Measurements from ENCODE around the gene TDRD1. TPM values are rescaled to one million over a fixed set of nuclear protein-coding genes. Genes with fewer than 3 reads are reported as not detected.
A peak's percentile ranks its signal among the peaks of the same experiment; 100 is the strongest.

Gene TDRD1
- total RNA-seq, 1 experiment from 2014 or later: not detected

DNA sequence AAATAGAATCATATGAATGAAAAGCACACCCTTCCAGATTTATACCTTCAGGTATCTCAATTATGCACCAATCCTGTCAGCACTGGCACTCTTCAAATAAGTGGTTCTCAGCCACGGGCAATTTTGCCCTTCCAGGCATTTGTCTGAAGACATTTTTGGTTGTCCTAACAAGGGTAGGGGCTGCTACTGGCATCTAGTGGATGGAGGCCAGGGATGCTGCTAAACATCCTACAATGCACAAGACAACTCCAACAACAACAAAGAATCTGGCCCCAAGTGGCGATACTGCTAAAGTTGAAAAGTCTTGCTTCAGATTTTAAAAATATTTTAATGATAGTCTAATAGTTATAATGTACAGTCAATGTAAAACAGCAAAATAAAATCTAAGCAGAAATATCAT lies 21.2 kb upstream of the TDRD1 start:
- intact Hi-C loops (cut with micrococcal nuclease; ENCODE audit: unreplicated experiment): no loop called here
- no peak for TF ChIP-seq EZH2 (IDR thresholded peaks at IDR 0.05; ENCODE audit: borderline replicate concordance, low read depth, low read length, poor library complexity, severe bottlenecking)
- TF ChIP-seq, protein P1, sequence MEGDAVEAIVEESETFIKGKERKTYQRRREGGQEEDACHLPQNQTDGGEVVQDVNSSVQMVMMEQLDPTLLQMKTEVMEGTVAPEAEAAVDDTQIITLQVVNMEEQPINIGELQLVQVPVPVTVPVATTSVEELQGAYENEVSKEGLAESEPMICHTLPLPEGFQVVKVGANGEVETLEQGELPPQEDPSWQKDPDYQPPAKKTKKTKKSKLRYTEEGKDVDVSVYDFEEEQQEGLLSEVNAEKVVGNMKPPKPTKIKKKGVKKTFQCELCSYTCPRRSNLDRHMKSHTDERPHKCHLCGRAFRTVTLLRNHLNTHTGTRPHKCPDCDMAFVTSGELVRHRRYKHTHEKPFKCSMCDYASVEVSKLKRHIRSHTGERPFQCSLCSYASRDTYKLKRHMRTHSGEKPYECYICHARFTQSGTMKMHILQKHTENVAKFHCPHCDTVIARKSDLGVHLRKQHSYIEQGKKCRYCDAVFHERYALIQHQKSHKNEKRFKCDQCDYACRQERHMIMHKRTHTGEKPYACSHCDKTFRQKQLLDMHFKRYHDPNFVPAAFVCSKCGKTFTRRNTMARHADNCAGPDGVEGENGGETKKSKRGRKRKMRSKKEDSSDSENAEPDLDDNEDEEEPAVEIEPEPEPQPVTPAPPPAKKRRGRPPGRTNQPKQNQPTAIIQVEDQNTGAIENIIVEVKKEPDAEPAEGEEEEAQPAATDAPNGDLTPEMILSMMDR (conservative IDR thresholded peaks at IDR 0.05; ENCODE audit: low read depth, low read length): 0 out of 2 replicates have a peak, but pooled peaks have one; percentile 22
- BruUV-seq (replicated peaks): no TSS peak
- no peaks in the 10 kb centered on the region for H3K9me3 ChIP-seq (ENCODE audit: low read depth, low read length, poor library complexity, severe bottlenecking)
- no peaks in the 10 kb centered on the region for H3K4me1 ChIP-seq (ENCODE audit: insufficient read depth, low read length, poor library complexity, severe bottlenecking)
- H3K4me3 ChIP-seq (ENCODE audit: low read depth, low read length, poor library complexity, severe bottlenecking): no peak overlapping the region
- DNase-seq (ENCODE audit: low spot score): peak; percentile 43
- H3K27ac ChIP-seq (ENCODE audit: low read depth, low read length, poor library complexity, severe bottlenecking): no peak overlapping the region
- H3K36me3 ChIP-seq (ENCODE audit: insufficient read depth, low read length, poor library complexity, severe bottlenecking): no peaks in the 10 kb centered on the region
- ChIA-PET POLR2A (ENCODE audit: low non-redundant PET) (no interaction called here), CTCF (no interaction called here)
- no peaks in the 10 kb centered on the region for H3K27me3 ChIP-seq (replicated peaks; ENCODE audit: insufficient read depth, low read depth, low read length, poor library complexity)

DNA sequence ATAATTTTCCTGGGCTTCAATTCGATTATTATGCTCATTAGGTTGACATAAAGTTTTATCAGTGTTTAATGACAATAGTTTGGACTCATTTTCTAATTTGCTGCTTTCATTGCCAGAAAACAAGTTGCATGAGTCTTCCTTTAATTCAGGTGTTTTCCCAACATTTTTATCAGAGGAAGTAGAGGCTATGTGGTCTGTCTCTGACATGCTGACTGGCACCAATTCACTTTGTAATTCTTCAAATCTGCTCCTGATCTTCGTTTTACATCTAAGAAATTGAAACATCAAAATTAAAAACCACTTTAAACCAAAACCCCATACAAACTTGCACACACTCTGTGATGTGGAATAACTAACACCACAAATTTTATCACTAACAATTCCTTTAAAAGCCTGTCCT lies 16.1 kb upstream of the TDRD1 start:
- TF ChIP-seq, protein P1 (conservative IDR thresholded peaks at IDR 0.05; ENCODE audit: low read depth, low read length): no peak
- no peak for TF ChIP-seq EZH2 (IDR thresholded peaks at IDR 0.05; ENCODE audit: borderline replicate concordance, low read depth, low read length, poor library complexity, severe bottlenecking)
- ChIA-PET POLR2A (ENCODE audit: low non-redundant PET) (interaction anchor here (0.6 to 0.7 kb wide), 2 partner anchors 9 to 1981 kb away, joined by 3 read pairs; no protein-coding TSS in a partner anchor), CTCF (no interaction called here)
- intact Hi-C loops (cut with micrococcal nuclease; ENCODE audit: unreplicated experiment): no loop called here
- Histone ChIP-seq H3K36me3 (ENCODE audit: insufficient read depth, low read length, poor library complexity, severe bottlenecking) (no peaks in the 10 kb centered on the region), H3K9me3 (ENCODE audit: low read depth, low read length, poor library complexity, severe bottlenecking) (peaks cover 2% of the 10 kb centered on the region), H3K4me3 (ENCODE audit: low read depth, low read length, poor library complexity, severe bottlenecking) (no peak overlapping the region), H3K4me1 (ENCODE audit: insufficient read depth, low read length, poor library complexity, severe bottlenecking) (no peaks in the 10 kb centered on the region), H3K27ac (ENCODE audit: low read depth, low read length, poor library complexity, severe bottlenecking) (no peak overlapping the region), H3K27me3 (replicated peaks; ENCODE audit: insufficient read depth, low read depth, low read length, poor library complexity) (no peaks in the 10 kb centered on the region)
- DNase-seq (ENCODE audit: low spot score): no peak
- BruUV-seq (replicated peaks): no TSS peak

DNA sequence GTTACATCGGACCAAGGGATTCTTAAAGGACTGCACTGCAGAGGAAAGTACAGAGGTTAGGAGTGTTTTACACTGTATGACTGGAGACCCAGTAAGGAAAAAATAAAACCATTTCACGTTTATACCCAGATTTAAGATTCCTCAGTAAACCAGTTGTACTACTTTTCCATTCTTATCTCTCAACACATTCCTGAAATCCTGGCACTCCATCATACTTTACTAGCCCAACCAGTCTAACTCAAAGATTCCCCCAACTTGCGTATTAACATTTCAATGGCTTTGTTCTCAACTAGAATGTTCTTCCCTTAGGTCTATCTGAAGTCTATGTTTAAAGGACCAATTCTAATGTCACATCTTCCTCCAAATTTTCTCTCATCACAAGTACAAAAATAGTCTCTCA lies 13.1 kb upstream of the TDRD1 start:
- Histone ChIP-seq H3K4me1 (ENCODE audit: insufficient read depth, low read length, poor library complexity, severe bottlenecking) (no peaks in the 10 kb centered on the region), H3K36me3 (ENCODE audit: insufficient read depth, low read length, poor library complexity, severe bottlenecking) (peaks cover 3% of the 10 kb centered on the region), H3K9me3 (ENCODE audit: low read depth, low read length, poor library complexity, severe bottlenecking) (peaks cover 11% of the 10 kb centered on the region), H3K27me3 (replicated peaks; ENCODE audit: insufficient read depth, low read depth, low read length, poor library complexity) (no peaks in the 10 kb centered on the region), H3K4me3 (ENCODE audit: low read depth, low read length, poor library complexity, severe bottlenecking) (no peak overlapping the region), H3K27ac (ENCODE audit: low read depth, low read length, poor library complexity, severe bottlenecking) (no peak overlapping the region)
- intact Hi-C loops (cut with micrococcal nuclease; ENCODE audit: unreplicated experiment): no loop called here
- no TSS peak for BruUV-seq (replicated peaks)
- ChIA-PET POLR2A (ENCODE audit: low non-redundant PET) (no interaction called here), CTCF (no interaction called here)
- no peak for DNase-seq (ENCODE audit: low spot score)
- TF ChIP-seq EZH2 (IDR thresholded peaks at IDR 0.05; ENCODE audit: borderline replicate concordance, low read depth, low read length, poor library complexity, severe bottlenecking): no peak
- TF ChIP-seq, protein P1 (conservative IDR thresholded peaks at IDR 0.05; ENCODE audit: low read depth, low read length): no peak
